ENCODE results near the gene OLR1.
"Not testable (repeated sequence)": the region's sequence is repeated elsewhere in the genome, so short reads cannot be mapped to it uniquely, and the experiment has no call there.

OLR1 gene

GRCh38 chr12:10171973-10172728, at the start of gene OLR1:
Gene OLR1, minus strand, starts transcription at chr12:10172132. Its CDS starts 55 bp downstream, at chr12:10172077.
- no peak for DNase-seq

GRCh38 chr12:10220398-10221077, 48.6 kb upstream of the OLR1 start:
- no peak for DNase-seq

GRCh38 chr12:10218021-10218420, 46.1 kb upstream of the OLR1 start:
- DNase-seq, result no peak

- not testable (repeated sequence) for DNase-seq
These were observed 44.0 kb upstream of the OLR1 start for GRCh38 chr12:10215946-10216345.

- DNase-seq, result no peak
These were observed 43.5 kb upstream of the OLR1 start for GRCh38 chr12:10215436-10215835.

GRCh38 chr12:10214895-10215267, 42.9 kb upstream of the OLR1 start:
- DNase-seq, result no peak

- DNase-seq, result peak; percentile 67
These were observed 42.4 kb upstream of the OLR1 start for GRCh38 chr12:10214136-10214894.

GRCh38 chr12:10213168-10214135, 41.5 kb upstream of the OLR1 start:
- peak; percentile 92 for DNase-seq

- DNase-seq, result peak; percentile 82
These were observed 40.8 kb upstream of the OLR1 start, which contains the start of gene GABARAPL1 for GRCh38 chr12:10212739-10213131. Gene GABARAPL1, plus strand, starts transcription at chr12:10212877. Its CDS starts 253 bp downstream, at chr12:10213130.

- DNase-seq, result peak; percentile 94
These were observed 40.2 kb upstream of the OLR1 start for GRCh38 chr12:10211940-10212738.

GRCh38 chr12:10211101-10211939, 39.4 kb upstream of the OLR1 start:
- no peak for DNase-seq

- no peak for DNase-seq
These were observed 38.3 kb upstream of the OLR1 start for GRCh38 chr12:10210225-10210624.

GRCh38 chr12:10207136-10207535, 35.2 kb upstream of the OLR1 start:
- DNase-seq, result no peak

GRCh38 chr12:10205220-10205807, 33.4 kb upstream of the OLR1 start:
- DNase-seq, result no peak

GRCh38 chr12:10204495-10204894, 32.6 kb upstream of the OLR1 start:
- DNase-seq, result not testable (repeated sequence)

GRCh38 chr12:10197879-10198278, 25.9 kb upstream of the OLR1 start:
- no peak for DNase-seq

- peak; percentile 85 for DNase-seq
These were observed 24.3 kb upstream of the OLR1 start for GRCh38 chr12:10196210-10196609.

GRCh38 chr12:10194160-10194670, 22.3 kb upstream of the OLR1 start:
- no peak for DNase-seq

GRCh38 chr12:10191865-10192264, 19.9 kb upstream of the OLR1 start:
- no peak for DNase-seq
